H1 (cell line): ENCODE measurements around the gene GDPD4. TPM values are rescaled to one million over a fixed set of nuclear protein-coding genes. Genes with fewer than 3 reads are reported as not detected.

Experiments used
- CTCF ChIA-PET: fragments of 300-600 bp; sonication (Branson Sonifier 250); formaldehyde crosslinking; loops from one replicate; lab custom pipeline; 2021; ENCODE audit not compliant: partially characterized antibody; lab: Charles Lee
- POLR2A ChIA-PET: fragments of 300-600 bp; sonication (Branson Sonifier 250); formaldehyde crosslinking; loops from one replicate; lab custom pipeline; 2021; ENCODE audit warnings: inconsistent platforms; ENCODE audit not compliant: partially characterized antibody; lab: Charles Lee
- DNase-seq, 2 experiments: peaks; one replicate each; pipeline versions ENCODE4 v3.0.0 to v3.0.0-alpha.2; 2010 to 2022; ENCODE audit warnings: low spot score in 2 of 2, low read depth in 1 of 2, mixed read lengths in 1 of 2
- FAIRE-seq: peaks from 2 replicates; lab custom pipeline; 2011; peaks lifted over from hg19 to GRCh38; lab: Jason Lieb, UNC
- H2AFZ ChIP-seq: 2 replicates; pipeline ENCODE4 v1.8.1; 2012; ENCODE audit warnings: low read length, inconsistent platforms
- H2AK5ac ChIP-seq: 2 replicates; pipeline ENCODE4 v1.6.1; 2013; ENCODE audit warnings: low read depth, low read length
- H2BK120ac ChIP-seq: replicated peaks from 2 replicates; pipeline ENCODE3; 2013; ENCODE audit warnings: low read depth, low read length, inconsistent platforms
- H2BK12ac ChIP-seq: 2 replicates; pipeline ENCODE4 v1.6.1; 2013; ENCODE audit warnings: low read depth, low read length
- H2BK15ac ChIP-seq: 2 replicates; pipeline ENCODE4 v1.6.1; 2013; ENCODE audit warnings: low read length
- H2BK20ac ChIP-seq: 2 replicates; pipeline ENCODE4 v1.6.1; 2013; ENCODE audit warnings: low read length
- H2BK5ac ChIP-seq: 2 replicates; pipeline ENCODE4 v1.6.1; 2013; ENCODE audit warnings: low read depth, low read length
- H3K14ac ChIP-seq: 2 replicates; pipeline ENCODE4 v1.6.1; 2013; ENCODE audit warnings: inconsistent platforms; ENCODE audit not compliant: insufficient read length
- H3K18ac ChIP-seq: 2 replicates; pipeline ENCODE4 v1.6.1; 2013; ENCODE audit warnings: low read length; ENCODE audit errors: extremely low read depth
- H3K23ac ChIP-seq: 2 replicates; pipeline ENCODE4 v1.6.1; 2013; ENCODE audit warnings: inconsistent platforms; ENCODE audit not compliant: insufficient read length
- H3K23me2 ChIP-seq: 2 replicates; pipeline ENCODE4 v1.6.1; 2013; ENCODE audit warnings: low read depth, low read length
- H3K27ac ChIP-seq: 2 replicates; pipeline ENCODE4 v1.6.1; 2011; ENCODE audit warnings: low read depth, low read length, inconsistent platforms
- H3K27me3 ChIP-seq, 4 experiments: replicated peaks in 1 of 4; 1 replicate in 1 of 4; 2 replicates in 3 of 4; pipeline versions ENCODE4 v1.6.1 to v1.8.1; 2011 to 2013; ENCODE audit warnings: low read length in 3 of 4, mild to moderate bottlenecking in 3 of 4, inconsistent platforms in 2 of 4, mixed read lengths in 2 of 4, moderate library complexity in 1 of 4; ENCODE audit not compliant: control insufficient read depth in 3 of 4, insufficient read depth in 3 of 4; ENCODE audit errors: extremely low read depth in 1 of 4
- H3K36me3 ChIP-seq, 4 experiments: 2 replicates each; pipeline versions ENCODE4 v1.6.1 to v1.8.1; 2011 to 2013; ENCODE audit warnings: mild to moderate bottlenecking in 4 of 4, low read length in 3 of 4, moderate library complexity in 2 of 4, control low read depth in 1 of 4, inconsistent platforms in 1 of 4; ENCODE audit not compliant: insufficient read depth in 4 of 4, control insufficient read depth in 2 of 4
- H3K4ac ChIP-seq: replicated peaks from 2 replicates; pipeline ENCODE3; 2013; ENCODE audit warnings: low read length, low read depth, mixed read lengths, inconsistent platforms; ENCODE audit not compliant: insufficient read length
- H3K4me1 ChIP-seq, 4 experiments: replicated peaks in 1 of 4; 1 replicate in 1 of 4; 2 replicates in 3 of 4; pipeline versions ENCODE4 v1.6.1 to v1.8.1; 2011 to 2013; ENCODE audit warnings: low read length in 3 of 4, inconsistent platforms in 2 of 4, mixed read lengths in 1 of 4; ENCODE audit not compliant: insufficient read depth in 4 of 4, control insufficient read depth in 3 of 4
- H3K4me2 ChIP-seq, 2 experiments: 2 replicates each; pipeline versions ENCODE4 v1.6.1 to v1.8.1; 2011 to 2013; ENCODE audit warnings: low read depth in 2 of 2, low read length in 2 of 2, control low read depth in 1 of 2, inconsistent platforms in 1 of 2, mild to moderate bottlenecking in 1 of 2; ENCODE audit not compliant: insufficient read depth in 1 of 2
- H3K4me3 ChIP-seq, 4 experiments: fragments of 200-600, 300-600 bp in 1 of 4; sonication (generic), shearing (Covaris generic), sonication (Bioruptor Twin) in 1 of 4; 2 replicates each; pipeline versions ENCODE4 v1.5.1 to v1.8.1; 2011 to 2016; ENCODE audit warnings: low read length in 4 of 4, low read depth in 3 of 4, control low read depth in 2 of 4, inconsistent platforms in 2 of 4, mild to moderate bottlenecking in 2 of 4, mixed read lengths in 1 of 4, moderate library complexity in 1 of 4; ENCODE audit not compliant: insufficient read depth in 2 of 4; ENCODE audit errors: extremely low read depth in 1 of 4
- H3K56ac ChIP-seq: replicated peaks from 2 replicates; pipeline ENCODE3; 2013; ENCODE audit warnings: low read depth, mild to moderate bottlenecking, mixed read lengths, low read length, inconsistent platforms; ENCODE audit not compliant: insufficient read length
- H3K79me1 ChIP-seq: 2 replicates; pipeline ENCODE4 v1.6.1; 2013; ENCODE audit warnings: low read depth, low read length, control low read depth
- H3K79me2 ChIP-seq, 2 experiments: 2 replicates each; pipeline versions ENCODE4 v1.6.1 to v1.8.1; 2012 to 2013; ENCODE audit warnings: low read length in 2 of 2, mild to moderate bottlenecking in 2 of 2, inconsistent platforms in 1 of 2; ENCODE audit not compliant: insufficient read depth in 2 of 2, control insufficient read depth in 1 of 2
- H3K9ac ChIP-seq, 4 experiments: replicated peaks in 1 of 4; 1 replicate in 1 of 4; 2 replicates in 3 of 4; pipeline versions ENCODE4 v1.6.1 to v1.8.1; 2011 to 2013; ENCODE audit warnings: low read depth in 3 of 4, low read length in 3 of 4, control low read depth in 2 of 4, mild to moderate bottlenecking in 2 of 4, moderate library complexity in 2 of 4, inconsistent platforms in 1 of 4; ENCODE audit errors: extremely low read depth in 1 of 4
- H3K9me3 ChIP-seq, 2 experiments: 2 replicates each; pipeline versions ENCODE4 v1.6.1 to v1.8.1; 2012 to 2013; ENCODE audit warnings: mild to moderate bottlenecking in 2 of 2, moderate library complexity in 2 of 2, control low read depth in 1 of 2, inconsistent platforms in 1 of 2, low read depth in 1 of 2, low read length in 1 of 2, mixed read lengths in 1 of 2; ENCODE audit not compliant: insufficient read depth in 2 of 2
- H4K20me1 ChIP-seq, 2 experiments: replicated peaks in 1 of 2; 2 replicates each; pipeline versions ENCODE3 to v1.8.1; 2011 to 2013; ENCODE audit warnings: inconsistent platforms in 2 of 2, low read length in 2 of 2, mild to moderate bottlenecking in 1 of 2; ENCODE audit not compliant: insufficient read depth in 2 of 2, control insufficient read depth in 1 of 2
- H4K5ac ChIP-seq: 2 replicates; pipeline ENCODE4 v1.6.1; 2013; ENCODE audit warnings: low read length, low read depth, mixed read lengths, inconsistent platforms; ENCODE audit not compliant: insufficient read length
- H4K8ac ChIP-seq: 2 replicates; pipeline ENCODE4 v1.8.0; 2013; ENCODE audit warnings: mild to moderate bottlenecking, moderate library complexity, low read length, inconsistent platforms; ENCODE audit not compliant: insufficient read depth; ENCODE audit errors: extremely low read depth
- H4K91ac ChIP-seq: replicated peaks from 2 replicates; pipeline ENCODE3; 2013; ENCODE audit warnings: low read length, mixed read lengths, inconsistent platforms; ENCODE audit not compliant: insufficient read length
- CHD1 ChIP-seq: IDR thresholded peaks from 2 replicates; pipeline ENCODE4 v1.6.1; 2012; ENCODE audit warnings: low read depth, low read length, improper control_type of control experiment
- ZNF274 ChIP-seq: IDR thresholded peaks from 2 replicates; pipeline ENCODE4 v1.7.0; 2012; ENCODE audit warnings: low read length, borderline replicate concordance; ENCODE audit errors: extremely low read depth
- WGBS, 2 experiments: shearing (Covaris generic) in 1 of 2; methylation state at CpG; one replicate each; pipeline versions ENCODE4 v1.1.6 to v1.1.7; 2013 to 2015; ENCODE audit warnings: low lambda C conversion rate in 2 of 2, mixed read lengths in 2 of 2, inconsistent platforms in 1 of 2, low coverage in 1 of 2, missing lambda C conversion rate in 1 of 2; ENCODE audit not compliant: insufficient replicate concordance in 2 of 2, insufficient coverage in 1 of 2, insufficient read length in 1 of 2; ENCODE audit errors: extremely low coverage in 1 of 2, missing lambda C conversion rate in 1 of 2; 5-methylcytosine and 5-hydroxymethylcytosine counted together
- polyA plus RNA-seq, 7 experiments: library from polyadenylated mRNA; depleted of rRNA in 3 of 7; stranded (reverse) in 5 of 7; unstranded in 2 of 7; fragments of >200 nt in 5 of 7; fragments of 200-250 nt in 2 of 7; gene quantifications; 1 replicate in 5 of 7; 2 replicates in 1 of 7; 4 replicates in 1 of 7; pipeline versions ENCODE4 v1.2.1 to v1.2.3, GENCODE V29; 2011 to 2013; ENCODE audit warnings: missing spikeins in 2 of 7, mixed read lengths in 2 of 7
- total RNA-seq: library from RNA; stranded (reverse); fragmentation: NEBNext Ultra II Directional; extraction: Animal tissue kit (Norgen Biotek cat#: 25700); gene quantifications from 2 replicates; pipeline ENCODE4 v1.2.1, GENCODE V29; 2021

The GDPD4 gene
- total and polyA plus RNA-seq, 2 of the 8 experiments (the other 6 are each of a cell fraction or from before 2014, with no cell fraction given), result not detected

GRCh38 chr11:77172666-77172982 lies 128.9 kb downstream of the GDPD4 start:
- Histone ChIP-seq H3K4ac (peak overlapping the region; percentile 41), H2AK5ac (no peak overlapping the region), H2BK12ac (peak overlapping the region; percentile 18; the same call in 1 of the 2 replicates), H3K79me1 (no peaks in the 10 kb centered on the region), H3K14ac (no peak overlapping the region), H3K56ac (no peak overlapping the region), H3K4me1 (peaks cover 22 to 60% (median 34%) of the 10 kb centered on the region in 4 experiments), H3K79me2 (no peaks in the 10 kb centered on the region), H4K20me1 (no peaks in the 10 kb centered on the region), H3K23ac (no peak overlapping the region), H3K4me2 (peak overlapping the region in 1 of 2 experiments; percentile 58; a peak in 2 of 4 replicates), H3K23me2 (no peaks in the 10 kb centered on the region), H2BK120ac (no peak overlapping the region), H4K8ac (no peak overlapping the region), H2AFZ (no peak overlapping the region), H2BK20ac (0 out of 2 replicates have a peak overlapping the region, but pooled peaks have one; percentile 66), H3K4me3 (no peak overlapping the region), H2BK5ac (peak overlapping the region; percentile 80; the same call in 1 of the 2 replicates), H3K9ac (no peak overlapping the region), H3K36me3 (no peaks in the 10 kb centered on the region), H2BK15ac (no peak overlapping the region), H4K91ac (peak overlapping the region; percentile 38), H3K27ac (no peak overlapping the region), H3K27me3 (peaks cover 0 to 3% (median 0%) of the 10 kb centered on the region in 4 experiments; a peak in 1 of 7 replicates), H3K18ac (0 out of 2 replicates have a peak overlapping the region, but pooled peaks have one; percentile 36), H3K9me3 (no peaks in the 10 kb centered on the region), H4K5ac (no peak overlapping the region)
- TF ChIP-seq ZNF274, result no peak
- TF ChIP-seq CHD1, result no peak
- CTCF ChIA-PET, result interaction anchor here (0.6 to 15.1 kb wide), 14 partner anchors 12 to 305 kb away, joined by 3 to 187 read pairs (median 4); partner anchors contain the start of gene MYO7A
- 95% methylated on average over 12 of the region's 16 CpGs; no CpG with 5 or more reads in 1 of the 2 experiments for WGBS, 2 experiments
- DNase-seq (no peak), FAIRE-seq (no peak)
- POLR2A ChIA-PET, result interaction anchor here (1.1 kb wide), 1 partner anchor 33 kb away, joined by 3 read pairs; no protein-coding TSS in a partner anchor
